CD4-positive, alpha-beta T cell treated with Interleukin-17A for 1 hour (primary cell): ENCODE data around the gene NT5DC3.
"Not testable (repeated sequence)": the region's sequence is repeated elsewhere in the genome, so short reads cannot be mapped to it uniquely, and the experiment has no call there.

ENCODE experiments used
- DNase-seq: peaks from one replicate; pipeline ENCODE4 v3.0.0-alpha.2; 2020

NT5DC3 gene

DNA sequence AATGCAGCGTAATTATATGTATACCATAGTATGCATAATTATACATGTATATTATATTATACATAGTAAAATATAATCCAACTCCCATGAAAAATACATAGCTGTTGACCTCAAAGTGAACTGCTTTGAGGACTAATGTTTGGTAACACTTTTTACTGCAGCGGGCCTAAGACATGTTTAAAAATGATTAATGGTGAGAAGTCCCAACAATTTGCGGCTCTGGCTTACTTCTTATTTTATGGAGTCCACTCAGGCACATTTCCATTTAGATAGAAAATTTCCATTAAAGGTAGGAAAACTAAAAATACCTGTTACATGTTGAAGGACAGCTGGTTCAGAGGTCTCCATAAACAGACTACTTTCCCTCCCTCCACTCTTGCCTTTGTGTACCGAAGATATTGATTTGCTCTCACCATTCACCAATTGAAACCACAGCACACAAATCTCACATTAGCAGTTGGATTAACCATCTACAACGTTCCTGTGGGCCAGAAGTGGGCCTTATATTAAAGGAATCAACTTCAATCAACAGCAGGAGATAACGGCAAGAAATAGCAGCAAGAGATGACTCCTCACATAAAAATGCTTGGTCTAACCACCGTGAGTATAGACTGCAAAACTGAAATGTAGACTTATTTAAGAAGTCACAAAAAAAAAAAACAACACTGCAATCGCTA, 14.1 kb upstream of the NT5DC3 start:
- DNase-seq: no peak

DNA sequence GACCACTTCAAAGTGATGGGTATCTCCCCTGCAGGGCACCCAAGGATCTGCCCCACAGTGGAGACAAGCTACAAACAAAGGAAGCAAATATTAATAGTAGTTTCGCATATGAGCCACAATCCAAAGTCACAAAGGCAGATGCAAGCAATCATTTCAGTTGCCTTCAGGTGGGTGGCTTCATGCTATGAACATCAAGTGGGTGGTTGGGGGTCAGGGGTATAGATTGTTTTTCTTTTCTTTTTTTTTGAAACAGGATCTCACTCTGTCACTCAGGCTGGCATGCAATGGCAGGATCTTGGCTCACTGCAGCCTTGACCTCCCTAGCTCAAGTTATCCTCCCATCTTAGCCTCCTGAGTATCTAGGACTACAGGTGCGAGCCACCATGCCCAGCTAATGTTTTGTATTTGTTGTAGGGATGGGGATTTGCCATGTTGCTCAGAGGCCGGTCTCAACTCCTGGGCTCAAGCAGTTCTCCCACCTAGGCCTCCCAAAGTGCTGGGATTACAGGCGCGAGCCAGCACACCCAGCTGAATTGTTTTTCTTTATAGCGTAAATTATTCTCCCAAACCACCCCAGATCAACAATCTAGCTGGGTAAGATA, 13.4 kb upstream of the NT5DC3 start:
- DNase-seq: no peak

DNA sequence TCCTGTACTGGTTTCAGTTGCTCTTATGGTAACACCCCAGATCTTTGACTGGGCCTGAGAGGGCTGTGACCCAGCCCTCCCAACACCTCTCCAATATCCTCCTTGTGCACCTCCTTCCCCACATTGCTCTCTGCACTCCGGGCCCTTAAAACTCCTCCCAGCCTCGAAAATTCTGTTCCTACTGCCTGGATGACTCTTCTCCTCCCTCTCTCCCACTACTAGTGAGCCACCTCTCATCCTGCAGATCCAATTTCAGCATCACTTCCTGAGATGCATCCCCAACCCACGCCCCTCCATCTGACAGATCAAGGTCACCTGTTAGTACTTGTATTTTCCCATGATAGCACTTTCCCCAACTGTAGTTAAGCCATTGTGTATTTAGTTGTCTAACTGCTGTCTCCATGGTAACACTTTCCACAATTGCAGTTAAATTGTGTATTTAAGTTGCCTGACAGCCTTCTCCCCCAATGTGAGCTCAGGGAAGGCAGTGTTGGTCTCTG, 11.5 kb upstream of the NT5DC3 start:
- DNase-seq: no peak

DNA sequence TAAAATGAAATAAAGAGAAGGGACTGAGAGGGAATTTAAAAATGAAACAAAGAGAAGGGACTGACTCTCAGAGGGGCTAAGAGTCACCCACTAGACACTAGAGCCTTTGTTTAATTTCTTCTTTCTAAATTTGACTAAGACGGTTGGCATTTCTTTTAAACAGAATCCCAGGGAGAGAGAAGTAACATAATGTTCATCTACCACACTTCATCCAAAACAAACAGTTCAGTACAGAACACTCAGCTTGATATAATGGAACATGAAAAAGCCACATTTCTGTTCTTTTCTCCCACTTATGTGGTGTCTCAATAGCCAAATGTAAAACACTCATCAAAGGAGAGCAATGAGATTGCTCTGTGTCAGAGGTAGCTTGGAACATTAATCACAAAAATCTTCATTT, 10.1 kb upstream of the NT5DC3 start:
- no peak for DNase-seq

DNA sequence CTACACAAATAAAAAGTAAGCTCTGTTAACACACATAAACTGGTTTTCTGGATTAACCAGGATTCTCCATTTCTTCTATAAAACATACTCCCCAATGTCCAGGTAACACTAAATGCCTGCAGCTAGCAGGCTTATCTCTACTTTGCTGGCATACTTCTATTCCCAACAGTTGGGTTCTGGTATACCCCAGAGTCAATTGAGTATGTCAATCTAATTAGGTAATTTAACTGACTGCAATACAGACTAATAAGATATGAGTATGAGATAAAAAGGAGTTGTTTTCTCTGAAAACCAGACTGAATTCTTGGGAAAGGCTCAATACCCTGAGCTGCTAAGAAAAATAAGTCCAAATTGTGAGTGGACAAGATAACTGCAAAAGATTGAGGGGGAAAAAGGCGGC, 9.4 kb upstream of the NT5DC3 start:
- no peak for DNase-seq

DNA sequence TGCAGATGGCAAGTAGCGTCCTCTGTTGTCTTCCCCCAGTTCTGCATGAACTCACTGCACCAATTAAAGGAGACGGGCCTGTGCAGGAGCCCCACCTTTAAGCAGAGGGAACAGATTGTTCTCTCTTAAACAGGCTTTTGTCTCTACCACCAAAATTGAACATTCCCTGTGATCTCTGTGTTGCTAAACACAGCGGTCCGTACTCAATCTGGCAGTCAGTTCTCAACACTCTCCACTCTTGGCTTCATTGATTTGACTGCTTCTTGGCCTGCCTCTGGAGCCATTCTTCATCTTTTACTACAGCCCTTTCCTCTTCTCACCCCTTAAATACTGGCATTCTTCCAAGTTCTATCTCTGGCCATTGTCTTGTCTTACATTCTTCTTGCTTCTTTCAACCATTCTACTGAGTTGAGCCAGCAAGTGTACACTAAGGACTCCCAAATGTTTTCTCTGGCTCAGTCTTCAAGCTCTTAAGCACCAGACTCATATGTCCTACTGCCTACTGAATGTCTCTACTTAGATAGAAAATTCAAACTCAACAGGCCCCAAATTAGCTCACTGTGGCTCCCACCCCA, 8.0 kb upstream of the NT5DC3 start:
- DNase-seq: no peak

DNA sequence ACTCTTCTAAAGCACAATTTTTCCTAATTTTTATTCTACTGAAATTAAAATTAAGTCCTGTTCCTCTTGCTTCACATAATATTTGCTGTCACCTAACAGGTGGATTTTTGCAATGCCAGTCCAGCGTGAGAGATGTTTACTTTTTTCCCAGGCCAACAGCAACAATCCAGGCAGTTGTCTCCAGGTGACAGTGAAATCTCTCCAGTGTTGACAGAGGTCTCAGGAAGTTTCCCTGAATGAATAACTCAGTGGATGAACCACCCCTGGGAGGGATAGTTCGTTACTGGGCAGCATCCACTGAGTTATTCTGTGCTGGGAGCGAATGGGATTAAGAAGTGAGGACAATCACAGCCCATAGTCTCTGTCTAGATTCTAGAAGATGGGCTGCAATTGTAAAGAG, 7.1 kb upstream of the NT5DC3 start:
- no peak for DNase-seq

DNA sequence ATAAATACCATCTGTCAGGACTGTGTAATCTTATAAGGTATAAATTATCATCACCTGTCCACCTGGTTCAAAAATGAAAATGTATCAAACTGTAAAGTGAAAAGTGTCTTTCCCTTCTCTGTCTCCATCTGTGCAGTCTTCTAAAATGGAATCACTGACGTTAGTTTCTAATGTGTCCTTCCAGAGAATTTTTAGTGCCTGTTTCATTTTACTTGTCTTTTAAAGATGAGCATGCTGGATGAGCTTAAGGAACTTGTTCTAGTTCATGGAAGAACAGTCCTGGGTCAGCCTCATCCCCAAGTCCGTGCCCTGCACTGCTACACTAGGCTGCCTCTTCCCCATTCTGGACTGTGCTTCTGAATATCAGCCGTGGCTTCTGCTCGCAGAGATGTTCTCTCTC, 5.4 kb upstream of the NT5DC3 start:
- DNase-seq: no peak

DNA sequence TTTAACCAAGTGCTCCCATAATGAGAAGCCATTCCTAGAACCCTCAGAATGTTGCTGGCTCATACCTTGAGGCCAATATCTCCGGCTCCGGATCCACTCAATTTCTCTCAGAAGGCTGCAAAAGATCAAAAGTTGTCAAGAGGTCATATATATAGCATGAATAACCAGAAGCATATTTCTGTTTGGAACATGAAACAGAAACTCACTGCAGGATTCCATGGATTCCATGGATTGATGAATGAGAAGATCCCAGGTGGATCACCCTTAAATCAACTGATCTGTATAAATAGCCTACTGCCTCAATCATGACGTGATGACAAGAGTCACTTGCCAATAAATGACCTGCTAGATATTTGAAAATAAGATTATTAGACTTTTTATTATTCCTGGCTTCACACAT, 3.3 kb upstream of the NT5DC3 start:
- DNase-seq: no peak

DNA sequence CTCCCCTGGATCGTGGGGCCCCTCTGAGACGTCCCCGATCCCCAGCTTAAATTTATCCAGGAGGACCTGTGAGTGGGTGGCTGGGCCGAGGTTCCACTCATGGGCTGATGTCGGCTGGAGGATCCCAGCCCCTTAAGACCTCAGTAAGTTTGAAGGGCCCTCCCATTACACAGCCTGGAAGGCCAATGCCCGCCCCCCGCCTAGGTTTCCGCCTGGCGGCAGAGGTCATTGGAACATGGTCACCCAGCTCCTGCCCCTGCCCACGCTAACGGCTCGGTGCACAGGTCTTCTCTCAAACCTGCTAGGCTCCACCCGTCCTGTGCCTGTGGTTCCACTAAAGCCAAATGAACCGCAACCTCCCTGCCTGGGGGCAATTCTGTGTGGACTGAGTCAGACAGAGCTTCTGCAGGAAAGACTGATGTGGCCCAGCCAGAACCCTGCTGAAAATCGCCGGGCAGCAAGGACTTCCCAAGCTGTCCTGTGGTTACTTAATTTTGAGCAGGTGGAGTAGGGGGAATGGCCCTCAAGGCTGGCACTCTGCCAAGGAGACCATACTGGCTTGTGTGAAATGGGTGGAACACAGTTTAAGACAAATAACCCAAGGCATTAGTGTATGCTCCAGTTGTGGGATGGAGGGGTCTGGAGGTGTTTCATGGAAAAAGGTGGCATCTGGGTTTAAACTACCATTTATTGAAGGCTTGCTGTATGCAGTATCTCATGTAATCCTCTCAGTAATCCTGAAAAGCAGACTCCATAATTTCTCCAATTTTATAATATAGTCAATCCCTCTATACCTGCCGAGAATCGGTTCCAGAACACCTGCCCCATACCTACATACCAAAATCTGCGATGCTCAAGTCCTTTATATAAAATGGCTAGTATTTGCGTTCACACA, 903 bp upstream of the NT5DC3 start:
- peak; percentile 27 for DNase-seq

DNA sequence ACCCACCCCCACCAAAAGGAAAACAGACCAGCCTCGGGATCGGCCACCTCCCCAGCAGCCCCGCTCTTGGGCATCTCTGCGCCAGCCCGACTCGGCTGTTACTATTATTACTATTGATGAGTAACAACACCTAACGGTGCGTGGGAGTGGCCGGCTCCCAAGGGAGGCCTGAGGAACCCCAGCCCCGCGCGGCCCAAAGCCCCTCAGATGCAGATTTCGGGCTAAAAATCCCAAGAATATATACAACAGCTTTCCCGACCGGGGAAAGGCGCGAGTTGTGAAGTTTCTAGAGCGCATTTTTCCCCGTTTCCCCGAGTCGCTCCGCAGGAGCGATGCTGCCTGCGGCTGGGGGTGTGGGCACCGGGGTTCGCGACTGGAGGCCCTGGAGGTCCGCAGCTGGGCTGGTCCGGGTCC, 565 bp downstream of the NT5DC3 start:
- peak; percentile 2 for DNase-seq

DNA sequence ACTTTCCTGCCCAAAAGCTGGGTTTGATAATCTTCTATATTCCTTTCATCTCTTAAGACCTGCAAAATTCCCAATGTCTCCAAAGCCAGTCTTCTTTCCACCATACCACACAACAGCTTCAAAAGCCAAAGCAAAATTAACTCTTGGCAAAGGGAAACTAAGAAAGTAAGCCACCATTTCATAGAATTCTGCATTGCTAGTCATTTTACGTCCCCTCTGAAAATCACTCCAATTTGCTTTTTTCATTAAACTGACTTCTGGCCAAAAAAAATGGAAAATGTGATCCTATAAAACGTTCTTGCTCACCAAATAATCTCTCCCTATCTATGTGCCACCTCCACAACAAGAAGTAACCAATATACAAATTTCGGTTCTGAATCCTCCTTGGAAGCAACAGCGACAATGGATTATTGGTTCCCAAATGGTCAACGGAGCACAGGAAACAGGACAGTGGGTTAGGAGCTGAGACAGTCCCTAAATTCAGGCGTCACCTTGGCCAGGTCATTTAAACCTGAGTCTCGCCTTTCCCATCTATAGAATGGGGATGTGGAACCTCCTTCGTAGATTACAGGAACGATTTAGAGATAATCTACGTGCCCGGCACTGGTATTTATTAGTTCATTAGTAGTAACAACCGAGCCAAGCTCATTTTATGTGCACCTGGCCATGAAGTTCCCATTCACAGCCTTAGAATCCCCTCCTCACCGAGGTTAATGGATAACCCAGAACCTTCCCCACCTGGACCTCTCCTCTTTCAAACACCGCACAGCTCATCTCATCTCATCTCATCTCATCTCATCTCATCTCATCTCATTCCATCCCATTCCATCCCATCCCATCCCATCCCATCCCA, 1.2 kb downstream of the NT5DC3 start:
- DNase-seq: no peak

DNA sequence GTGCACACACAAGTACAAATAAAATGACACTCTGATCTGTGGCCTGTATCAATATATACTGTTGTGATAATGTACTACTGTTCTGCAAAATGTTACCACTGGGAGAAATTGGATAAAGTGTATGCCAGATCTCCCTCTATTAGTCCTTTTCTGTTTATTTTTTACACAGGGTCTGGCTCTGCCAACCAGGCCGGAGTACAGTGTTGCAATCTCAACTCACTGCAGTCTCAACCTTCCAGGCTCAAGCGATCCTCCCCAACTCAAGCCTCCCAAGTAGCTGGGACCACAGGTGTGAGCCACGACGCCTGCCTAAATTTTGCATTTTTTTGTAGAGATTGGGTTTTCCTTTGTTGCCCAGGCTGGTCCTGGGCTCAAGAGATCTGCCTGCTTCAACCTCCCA, 1.9 kb downstream of the NT5DC3 start:
- no peak for DNase-seq

DNA sequence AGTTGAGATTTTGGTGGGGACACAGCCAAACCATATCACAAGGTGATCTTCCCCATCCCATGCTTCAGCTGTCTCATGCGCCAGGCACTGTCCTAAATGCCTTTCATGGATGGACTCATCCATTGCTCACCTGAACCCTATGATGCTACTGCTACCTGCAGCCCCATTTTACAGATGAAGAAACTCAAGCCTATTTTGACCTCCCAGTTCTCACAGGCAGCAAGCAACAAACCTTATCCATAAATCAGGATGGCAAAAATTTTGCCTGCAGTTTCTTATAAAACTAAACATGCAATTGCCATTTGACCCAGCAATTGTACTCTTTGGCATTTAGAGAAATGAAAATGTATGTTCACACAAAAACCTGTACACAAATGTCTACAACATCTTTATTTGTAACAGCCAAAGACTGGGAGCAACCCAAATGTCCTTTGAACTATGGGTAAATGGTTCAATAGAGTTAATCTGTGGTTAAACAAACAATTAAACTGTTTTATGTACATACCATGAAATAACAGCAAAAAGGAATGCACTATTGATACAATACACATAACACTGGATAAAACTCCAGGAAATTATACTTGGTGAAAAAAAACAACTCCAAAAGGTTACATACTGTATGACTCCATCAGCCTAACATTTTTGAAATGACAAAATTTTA, 2.6 kb downstream of the NT5DC3 start:
- no peak for DNase-seq

DNA sequence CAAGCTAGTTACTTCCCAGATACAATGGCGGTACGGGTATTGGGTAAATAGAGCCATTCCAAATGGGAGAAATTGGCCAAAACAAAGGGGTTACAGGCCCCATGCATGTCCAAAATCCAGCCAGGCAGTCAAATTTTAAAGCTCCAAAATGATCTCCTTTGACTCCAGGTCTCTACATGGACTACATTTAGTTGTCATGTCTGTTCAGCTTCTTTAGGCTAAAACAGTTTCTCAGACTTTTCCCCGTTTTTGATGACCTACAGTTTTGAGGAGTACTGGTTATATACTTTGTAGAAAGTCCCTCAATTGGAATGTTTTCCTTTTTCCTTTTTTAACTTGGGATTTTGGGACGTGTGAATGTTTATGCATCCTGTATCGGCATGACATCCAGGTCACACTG, 4.7 kb downstream of the NT5DC3 start:
- DNase-seq: no peak

DNA sequence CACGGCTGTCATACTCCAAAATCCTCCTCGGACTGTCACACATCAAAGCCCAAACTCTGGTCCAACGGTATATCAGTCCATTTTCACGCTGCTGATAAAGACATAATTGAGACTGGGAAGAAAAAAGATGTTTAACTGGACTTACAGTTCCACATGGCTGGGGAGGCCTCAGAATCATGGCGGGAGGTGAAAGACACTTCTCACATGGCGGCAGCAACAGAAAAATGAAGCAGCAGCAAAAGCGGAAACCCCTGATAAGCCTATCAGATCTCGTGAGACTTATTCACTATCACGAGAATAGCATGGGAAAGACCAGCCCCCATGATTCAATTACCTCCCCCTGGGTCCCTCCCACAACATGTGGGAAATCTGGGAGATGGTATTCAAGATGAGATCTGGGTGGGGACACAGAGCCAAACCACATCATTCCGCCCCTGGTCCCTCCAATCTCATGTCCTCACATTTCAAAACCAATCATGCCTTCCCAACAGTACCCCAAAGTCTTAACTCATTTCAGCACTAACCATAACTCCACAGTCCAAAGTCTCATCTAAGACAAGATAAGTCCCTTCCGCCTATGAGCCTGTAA, 5.2 kb downstream of the NT5DC3 start:
- not testable (repeated sequence) for DNase-seq

DNA sequence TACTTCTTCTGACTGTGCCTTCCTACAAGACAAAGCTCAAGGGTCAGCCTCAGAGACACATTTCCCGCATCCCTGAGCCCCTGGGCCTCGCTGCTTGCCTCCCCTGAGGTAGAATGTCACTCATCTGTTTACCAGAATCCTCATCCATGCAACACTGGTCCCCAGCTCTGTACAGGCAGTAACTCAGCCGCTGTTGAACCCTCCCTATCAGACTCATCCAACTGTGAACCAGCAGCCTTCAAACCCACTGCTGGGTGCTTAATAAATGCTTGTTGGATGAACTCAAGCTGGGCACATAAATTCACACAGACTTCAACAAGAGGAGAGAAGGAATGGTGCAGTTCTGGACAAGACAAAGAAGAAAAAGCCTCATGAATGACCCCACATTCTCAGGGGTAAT, 6.1 kb downstream of the NT5DC3 start:
- DNase-seq: no peak

DNA sequence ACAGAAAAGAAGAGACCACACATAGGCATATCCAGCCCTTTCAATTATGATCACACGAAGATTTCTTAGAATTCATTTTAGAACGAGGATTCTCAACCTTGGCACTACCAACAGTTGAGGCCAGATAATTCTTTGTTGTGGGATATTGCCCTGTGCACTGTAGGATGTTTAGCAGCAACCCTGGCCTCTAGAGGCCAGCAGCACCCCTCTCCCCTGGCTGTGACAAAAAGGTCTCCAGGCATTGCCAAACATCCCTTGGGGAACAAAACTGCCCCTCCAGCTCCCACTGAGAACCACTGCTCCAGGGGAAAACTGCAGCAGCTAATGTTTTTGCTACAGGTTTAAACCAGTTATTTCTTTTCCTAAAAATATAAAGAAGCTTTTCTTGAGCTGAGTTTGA, 7.1 kb downstream of the NT5DC3 start:
- DNase-seq: no peak

DNA sequence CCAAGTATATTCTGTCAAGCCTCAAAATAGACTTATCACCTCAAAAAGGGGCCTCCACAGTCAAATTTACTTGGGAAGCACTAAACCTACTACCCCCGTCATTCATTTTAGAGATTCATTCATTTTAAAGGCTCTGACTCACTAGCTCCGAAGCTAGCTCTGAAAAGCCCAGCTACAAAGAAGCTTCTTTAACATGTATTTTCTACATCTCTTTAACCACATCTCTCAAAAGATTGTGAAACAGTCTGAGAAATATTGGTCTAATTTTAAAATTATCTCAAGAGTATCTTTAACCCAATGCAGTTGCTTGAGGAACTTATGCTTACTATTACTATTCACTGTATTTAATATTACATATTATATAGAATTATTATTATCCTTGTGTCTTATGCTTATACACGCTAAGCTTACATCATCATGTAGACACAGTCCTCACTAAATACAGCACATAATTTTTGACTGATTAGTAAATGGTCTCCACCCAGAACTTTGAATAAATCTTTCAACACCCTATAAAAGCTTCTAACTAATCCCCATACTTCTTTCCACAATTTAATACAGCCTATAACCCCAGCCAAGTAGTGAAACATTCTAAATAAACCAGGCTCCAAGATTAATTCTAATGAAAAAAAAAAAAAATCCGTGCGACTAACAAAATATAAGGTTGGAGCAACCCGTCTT, 7.8 kb downstream of the NT5DC3 start:
- DNase-seq: no peak

DNA sequence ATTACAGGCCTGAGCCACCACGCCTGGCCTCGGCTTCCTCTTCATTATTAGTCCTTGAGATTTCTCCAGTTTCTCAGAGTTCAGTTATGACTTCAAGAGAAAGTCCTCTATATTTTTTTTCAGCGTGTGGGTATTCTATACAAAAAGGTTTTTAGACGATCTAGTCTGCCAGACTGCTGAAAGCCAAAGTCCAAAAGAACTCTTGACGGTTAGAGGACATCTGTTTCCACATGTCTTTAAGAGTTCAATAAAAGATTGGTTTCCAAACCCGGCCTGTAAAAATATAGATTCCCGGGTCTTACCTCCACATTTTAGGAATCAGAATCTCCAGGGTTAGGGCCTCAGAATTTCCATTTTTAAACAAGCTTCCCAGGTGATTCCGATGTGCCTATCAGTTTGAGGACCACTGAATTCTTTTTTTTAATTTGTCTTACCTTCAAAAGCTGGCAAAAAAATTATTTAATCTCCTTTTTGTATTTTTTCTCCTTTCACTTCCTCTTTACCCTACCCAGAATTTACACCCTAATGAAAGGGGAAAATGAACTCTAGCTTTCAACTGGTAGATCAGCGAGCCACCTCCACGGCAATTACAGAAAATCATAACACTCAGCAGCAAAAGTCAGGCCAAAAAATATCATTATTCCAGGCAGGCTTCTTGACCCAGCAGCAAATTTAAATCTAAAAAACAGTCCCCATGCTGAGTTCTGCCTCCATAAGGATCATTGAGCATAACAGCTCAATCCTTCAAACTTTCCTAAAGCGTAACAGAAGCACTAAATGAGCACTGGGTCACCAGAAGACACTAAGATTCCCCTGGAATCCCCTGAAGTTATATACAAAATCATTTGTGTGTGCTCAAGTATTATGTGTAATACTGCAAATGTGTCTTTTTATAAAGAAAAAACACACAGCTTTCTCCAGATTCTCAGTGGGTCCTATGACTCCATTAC, 8.7 kb downstream of the NT5DC3 start:
- DNase-seq: no peak
